Adrenal gland (tissue), 12 donors: ENCODE data around the gene ERICH2. TPM values are rescaled to one million over a fixed set of nuclear protein-coding genes. Genes with fewer than 3 reads are reported as not detected.

Source experiments
- DNase-seq, 7 donors: peaks; one replicate each; pipeline ENCODE4 v3.0.0-alpha.2; 2019 to 2020
- H3K27ac ChIP-seq, 5 donors: fragments of 200-600 bp; sonication (generic) in 4 of 5; 1 replicate in 3 of 5; 2 replicates in 2 of 5; pipeline versions ENCODE4 v1.5.1 to v1.8.0; 2016 to 2020; ENCODE audit warnings: mild to moderate bottlenecking in 1 of 5
- H3K27me3 ChIP-seq: fragments of 200-600 bp; 2 replicates; pipeline ENCODE4 v1.8.0; 2021
- H3K36me3 ChIP-seq, 2 donors: fragments of 200-600 bp; replicated peaks in 1 of 2; 1 replicate in 1 of 2; 2 replicates in 1 of 2; pipeline versions ENCODE4 v1.5.1 to v1.8.0; 2018 to 2022
- H3K4me1 ChIP-seq, 2 donors: fragments of 200-600 bp; replicated peaks in 1 of 2; 1 replicate in 1 of 2; 2 replicates in 1 of 2; pipeline versions ENCODE4 v1.5.1 to v1.8.0; 2018 to 2021
- H3K4me3 ChIP-seq, 4 donors: fragments of 200-600 bp; sonication (generic) in 3 of 4; one replicate each; pipeline ENCODE4 v1.5.1; 2016 to 2018
- H3K9me3 ChIP-seq, 3 donors: fragments of 200-600 bp; sonication (generic) in 1 of 3; replicated peaks in 1 of 3; 1 replicate in 2 of 3; 2 replicates in 1 of 3; pipeline versions ENCODE4 v1.5.1 to v1.8.0; 2016 to 2021
- CTCF ChIP-seq, 6 experiments: fragments of 450-650 bp in 4 of 6; fragments of 200-600 bp in 2 of 6; sonication (generic) in 1 of 6; IDR thresholded peaks; 1 replicate in 5 of 6; 2 replicates in 1 of 6; pipeline versions ENCODE4 v1.5.1 to v1.8.0; 2016 to 2021; ENCODE audit warnings: antibody characterized with exemption in 6 of 6, mild to moderate bottlenecking in 2 of 6, moderate library complexity in 1 of 6
- POLR2A ChIP-seq, 2 donors: fragments of 450-650 bp; IDR thresholded peaks; one replicate each; pipeline ENCODE4 v1.6.1; 2017; ENCODE audit warnings: antibody characterized with exemption in 2 of 2, mild to moderate bottlenecking in 2 of 2, moderate library complexity in 1 of 2
- WGBS, 4 donors: extraction: QIAGEN DNeasy Blood & Tissue Kit in 2 of 4; methylation state at CpG; one replicate each; pipeline versions ENCODE4 v1.1.5 to v1.1.7; 2013 to 2017; 5-methylcytosine and 5-hydroxymethylcytosine counted together
- intact Hi-C, 2 donors: fragments of 100-400 bp; cut with DNase I; formaldehyde crosslinking; loops; one replicate each; pipeline versions ENCODE4 v1.14.1 to v1.15.0; 2022 to 2023
- polyA plus RNA-seq, 3 donors: library from polyadenylated mRNA; stranded (reverse); fragments of 200-250 nt in 2 of 3; fragments of 350-450 nt in 1 of 3; fragmentation: Illumina TruSeq in 1 of 3; extraction: RNeasy Lipid Tissue Mini Kit (QIAGEN cat#74804) in 1 of 3; gene quantifications; one replicate each; pipeline ENCODE4 v1.2.3, GENCODE V29; 2013 to 2014
- total RNA-seq, 9 donors: library from RNA; depleted of rRNA in 4 of 9; stranded (reverse); fragments of >200 nt in 4 of 9; fragments of 120-200 nt in 1 of 9; fragmentation: NEBNext Ultra II Directional in 1 of 9; extraction: Animal tissue kit (Norgen Biotek cat#: 25700) in 1 of 9; gene quantifications; one replicate each; pipeline versions ENCODE4 v1.1.0 to v1.2.4, GENCODE V29; 2013 to 2023
- donor health status: healthy with polysubstance abuse.
- donor health status: Bipolar disorder and iron deficiency.
- donor health status: DM: yes; HTN: yes; CAD: no.
- donor health status: DM: no; HTN: no; CAD: no.
- donor health status: DM: no; HTN: no; CAD: no.
- donor health status: DM: yes; HTN: yes; CAD: no.

ERICH2 gene
- total and polyA plus RNA-seq, 12 donors, result 0.39 to 1.7 (median 0.97) TPM; not detected in 6

DNA sequence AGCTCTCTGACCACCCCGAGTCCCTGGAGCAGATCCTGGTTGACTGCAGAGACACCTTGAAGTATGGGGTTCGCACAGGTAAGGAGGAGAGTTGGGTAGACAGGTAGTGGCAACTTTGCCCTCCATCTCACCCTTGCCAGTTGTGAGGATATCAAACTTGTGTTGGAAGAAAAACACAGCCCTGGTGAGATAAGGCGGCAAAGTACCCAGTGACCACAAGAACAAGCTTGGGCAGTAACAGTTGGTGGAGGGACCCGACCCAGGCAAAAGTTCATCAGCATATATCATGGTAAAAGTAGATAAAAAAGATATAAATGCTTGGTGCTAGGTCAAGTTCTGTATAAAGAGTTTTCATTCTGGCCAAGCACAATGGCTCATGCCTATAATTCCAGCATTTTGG lies 60.9 kb downstream of the ERICH2 start:
- no peaks in the 10 kb centered on the region for H3K36me3 ChIP-seq
- 94 to 100% (median 96%) methylated on average over 2 to 4 of the region's 4 CpGs for WGBS, 4 donors
- intact Hi-C loops, result no loop called here
- DNase-seq, result no peak
- no peak overlapping the region for H3K27ac ChIP-seq
- H3K4me3 ChIP-seq, result no peak overlapping the region
- H3K27me3 ChIP-seq, result no peaks in the 10 kb centered on the region
- H3K4me1 ChIP-seq, result peaks cover 0 to 6% of the 10 kb centered on the region in 2 donors
- no peak for TF ChIP-seq POLR2A (IDR thresholded peaks at IDR 0.05)
- H3K9me3 ChIP-seq, result no peaks in the 10 kb centered on the region

GRCh38 chr2:170836027-170836426 lies 65.8 kb downstream of the ERICH2 start:
- no peak overlapping the region for H3K27ac ChIP-seq
- H3K9me3 ChIP-seq, result no peaks in the 10 kb centered on the region
- intact Hi-C loops, result no loop called here
- H3K4me1 ChIP-seq, result peaks cover 0 to 6% of the 10 kb centered on the region in 2 donors
- H3K27me3 ChIP-seq, result no peaks in the 10 kb centered on the region
- H3K4me3 ChIP-seq, result no peak overlapping the region
- no peaks in the 10 kb centered on the region for H3K36me3 ChIP-seq
- TF ChIP-seq CTCF (IDR thresholded peaks at IDR 0.05) (no peak), POLR2A (IDR thresholded peaks at IDR 0.05) (no peak)
- no peak for DNase-seq
- 52 to 64% (median 62%) methylated on average over 5 of the region's 5 CpGs for WGBS, 4 donors

DNA sequence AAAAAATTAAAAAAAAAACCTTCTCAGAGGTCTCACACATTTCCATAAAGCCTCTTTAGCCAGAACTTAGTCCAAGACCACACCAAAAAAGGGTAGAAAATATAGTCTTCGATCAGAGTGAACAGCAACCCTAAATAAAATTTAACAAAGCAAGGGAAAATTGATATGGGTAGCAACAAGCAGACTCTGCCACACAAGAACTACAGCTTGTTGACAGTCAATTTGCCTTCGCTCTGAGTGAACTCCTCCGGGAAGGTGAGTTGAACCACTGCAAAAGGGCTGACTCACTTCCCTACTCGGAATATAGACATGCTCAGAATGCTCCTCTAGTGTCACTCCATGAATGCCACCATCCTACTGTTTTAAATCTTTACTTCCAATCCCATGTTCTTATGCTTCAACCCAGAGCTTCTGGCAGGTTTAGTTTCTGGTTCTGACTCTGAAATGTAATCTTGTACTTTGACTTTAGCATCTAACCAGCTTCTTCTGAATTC lies 70.6 kb downstream of the ERICH2 start:
- H3K9me3 ChIP-seq, result no peaks in the 10 kb centered on the region
- intact Hi-C loops, result no loop called here
- WGBS, 4 donors, result 69 to 89% (median 84%) methylated on average over 4 of the region's 4 CpGs

DNA sequence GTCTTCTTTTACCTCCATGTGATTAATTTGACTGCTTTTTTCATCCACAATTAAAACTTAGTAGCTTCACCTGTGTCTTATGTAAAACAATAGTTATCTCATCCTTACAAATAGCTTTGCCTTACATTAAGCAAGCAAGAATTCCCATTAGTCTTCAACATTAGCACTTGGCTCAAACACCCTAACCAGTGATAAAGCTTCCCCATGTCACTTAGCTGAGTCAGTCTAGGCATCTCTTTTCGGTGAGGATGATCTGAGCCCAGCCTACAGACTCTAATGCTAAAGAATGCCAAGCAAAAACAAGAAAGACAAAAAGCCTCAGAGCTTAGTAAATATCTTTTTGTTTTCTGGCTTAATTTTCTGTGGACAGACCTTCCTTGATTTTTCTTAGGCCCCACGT lies 72.6 kb downstream of the ERICH2 start:
- TF ChIP-seq POLR2A (IDR thresholded peaks at IDR 0.05) (no peak), CTCF (IDR thresholded peaks at IDR 0.05) (no peak)
- Histone ChIP-seq H3K36me3 (no peaks in the 10 kb centered on the region), H3K4me3 (no peak overlapping the region), H3K4me1 (no peaks in the 10 kb centered on the region), H3K27me3 (no peaks in the 10 kb centered on the region), H3K9me3 (no peaks in the 10 kb centered on the region), H3K27ac (no peak overlapping the region)
- DNase-seq, result no peak
- 83 to 90% (median 88%) methylated on average over 2 of the region's 2 CpGs for WGBS, 4 donors
- intact Hi-C loops, result no loop called here

More for the DNA sequence above, 70.6 kb downstream of the ERICH2 start:
- Histone ChIP-seq H3K4me1 (no peaks in the 10 kb centered on the region), H3K4me3 (no peak overlapping the region), H3K36me3 (no peaks in the 10 kb centered on the region), H3K27me3 (no peaks in the 10 kb centered on the region), H3K27ac (no peak overlapping the region)
- no peak for TF ChIP-seq POLR2A (IDR thresholded peaks at IDR 0.05)
- TF ChIP-seq CTCF (IDR thresholded peaks at IDR 0.05), result no peak
- DNase-seq, result no peak

DNA sequence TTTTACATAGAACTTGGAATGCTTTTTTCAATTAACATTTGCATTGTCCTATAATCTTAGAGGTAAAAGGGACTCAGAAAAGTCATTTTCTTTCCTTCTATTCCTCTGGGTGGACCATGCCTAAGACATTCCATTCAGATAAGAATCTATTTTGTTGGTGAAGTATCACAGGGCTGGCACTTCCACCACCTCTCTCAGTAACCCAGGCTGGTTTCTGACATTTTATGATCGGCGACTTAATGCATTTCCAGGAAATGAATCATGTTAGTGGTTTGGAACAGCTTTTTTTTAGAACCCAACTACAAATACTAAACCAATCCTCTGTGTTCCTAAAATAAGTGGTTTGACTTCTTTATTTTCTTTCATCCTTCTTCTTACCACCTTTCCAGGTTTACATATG lies 73.5 kb downstream of the ERICH2 start:
- 60 to 83% (median 67%) methylated on average over 2 of the region's 2 CpGs for WGBS, 4 donors
- H3K9me3 ChIP-seq, result no peaks in the 10 kb centered on the region
- no peak for DNase-seq
- H3K27ac ChIP-seq, result no peak overlapping the region
- no peak overlapping the region for H3K4me3 ChIP-seq
- TF ChIP-seq CTCF (IDR thresholded peaks at IDR 0.05) (no peak), POLR2A (IDR thresholded peaks at IDR 0.05) (no peak)
- H3K4me1 ChIP-seq, result no peaks in the 10 kb centered on the region
- H3K36me3 ChIP-seq, result no peaks in the 10 kb centered on the region
- intact Hi-C loops, result no loop called here
- H3K27me3 ChIP-seq, result no peaks in the 10 kb centered on the region
